Measurements from ENCODE around the gene ATN1. TPM values are rescaled to one million over a fixed set of nuclear protein-coding genes. Genes with fewer than 3 reads are reported as not detected.
A peak's percentile ranks its signal among the peaks of the same experiment; 100 is the strongest.

Gene ATN1
- total RNA-seq, 1 donor from 2014 or later = 69.7 TPM

- intact Hi-C loops (cut with DNase I) = no loop called here
- no peak for DNase-seq
- ATAC-seq (ENCODE audit: poor library complexity) = no peak
Measured at GRCh38 chr12:6981152-6982052, 53.6 kb downstream of the ATN1 start.

- DNase-seq (no peak), ATAC-seq (ENCODE audit: poor library complexity) (no peak)
- intact Hi-C loops (cut with DNase I) = no loop called here
Measured at GRCh38 chr12:6982532-6982931, 54.8 kb downstream of the ATN1 start.

GRCh38 chr12:6987956-6988553 lies 60.3 kb downstream of the ATN1 start:
- intact Hi-C loops (cut with DNase I) = no loop called here
- ATAC-seq (ENCODE audit: poor library complexity) (peak; percentile 42), DNase-seq (no peak)

Small RNA genes lying within 50 kb of the gene (microRNA-seq; reads per million reads assigned to microRNA genes)
- gene MIR141 = not detected
- 8.4 reads per million, percentile 22 among the genes with 10 or more reads in this experiment for gene MIR200C

Other genes starting within 250 kb of the ATN1 start
- 23.0 TPM for gene ZNF384, start 238.6 kb upstream of the ATN1 start, total RNA-seq
- gene PIANP, start 227.1 kb upstream of the ATN1 start, total RNA-seq = 0.35 TPM
- 70.4 TPM for gene COPS7A, start 203.9 kb upstream of the ATN1 start, total RNA-seq
- 153 TPM for gene MLF2, start 174.8 kb upstream of the ATN1 start, total RNA-seq
- 108 TPM for gene PTMS, start 161.6 kb upstream of the ATN1 start, total RNA-seq
- 0.22 TPM for gene LAG3, start 155.4 kb upstream of the ATN1 start, total RNA-seq
- gene CD4, start 138.4 kb upstream of the ATN1 start, total RNA-seq = 10.4 TPM
- gene GPR162, start 106.1 kb upstream of the ATN1 start, total RNA-seq = 4.4 TPM
- gene P3H3, start 99.6 kb upstream of the ATN1 start, total RNA-seq = 10.0 TPM
- 2.9 TPM for gene GNB3, start 87.0 kb upstream of the ATN1 start, total RNA-seq
- gene CDCA3, start 76.7 kb upstream of the ATN1 start, total RNA-seq = 1.3 TPM
- 63.0 TPM for gene USP5, start 75.8 kb upstream of the ATN1 start, total RNA-seq
- 804 TPM for gene TPI1, start 60.4 kb upstream of the ATN1 start, total RNA-seq
- 3.2 TPM for gene SPSB2, start 54.7 kb upstream of the ATN1 start, total RNA-seq
- gene LRRC23, start 23.1 kb upstream of the ATN1 start, total RNA-seq = 8.2 TPM
- 7.4 TPM for gene ENO2, start 13.4 kb upstream of the ATN1 start, total RNA-seq
- gene RNU7-1, start 15.9 kb downstream of the ATN1 start, total RNA-seq = not detected
- 251 TPM for gene C12orf57, start 16.1 kb downstream of the ATN1 start, total RNA-seq
- 7.2 TPM for gene PTPN6, start 23.4 kb downstream of the ATN1 start, total RNA-seq
- 136 TPM for gene PHB2, start 42.7 kb downstream of the ATN1 start, total RNA-seq
- gene EMG1, start 43.0 kb downstream of the ATN1 start, total RNA-seq = 39.0 TPM
- 48.7 TPM for gene LPCAT3, start 90.5 kb downstream of the ATN1 start, total RNA-seq
- 142 TPM for gene C1S, start 132.8 kb downstream of the ATN1 start, total RNA-seq
- gene C1R, start 164.5 kb downstream of the ATN1 start, total RNA-seq = 165 TPM
- 10.7 TPM for gene C1RL, start 181.3 kb downstream of the ATN1 start, total RNA-seq
- 0.46 TPM for gene RBP5, start 200.9 kb downstream of the ATN1 start, total RNA-seq
- gene CLSTN3, start 202.4 kb downstream of the ATN1 start, total RNA-seq = 3.7 TPM

Measured in Right ventricle myocardium superior (tissue), 1 donor.